GF-D8 (cell line): ENCODE measurements around the gene CARD19.
"Not testable (repeated sequence)": the region's sequence is repeated elsewhere in the genome, so short reads cannot be mapped to it uniquely, and the experiment has no call there.

Experiments used
- DNase-seq: peaks from one replicate; lab custom pipeline; 2025; lab: John Stamatoyannopoulos, UW

The CARD19 gene

DNA sequence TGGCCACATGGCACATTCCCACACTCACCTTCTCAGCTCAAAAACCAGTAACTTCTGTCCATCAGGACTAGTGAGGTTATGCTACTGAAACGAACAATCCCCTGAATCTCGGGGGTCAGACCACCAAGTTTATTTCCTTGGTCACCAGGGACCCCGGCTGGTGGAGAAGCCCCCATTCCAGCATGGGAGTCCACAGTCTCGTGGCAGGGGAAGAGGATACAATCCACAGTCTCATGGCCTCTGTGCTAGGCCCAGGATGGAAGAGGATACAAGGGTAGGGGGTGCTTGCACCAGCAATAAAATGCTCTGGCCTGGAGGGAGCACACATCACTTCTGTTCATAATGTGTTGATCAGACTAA lies 7.4 kb upstream of the CARD19 start:
- DNase-seq: no peak

DNA sequence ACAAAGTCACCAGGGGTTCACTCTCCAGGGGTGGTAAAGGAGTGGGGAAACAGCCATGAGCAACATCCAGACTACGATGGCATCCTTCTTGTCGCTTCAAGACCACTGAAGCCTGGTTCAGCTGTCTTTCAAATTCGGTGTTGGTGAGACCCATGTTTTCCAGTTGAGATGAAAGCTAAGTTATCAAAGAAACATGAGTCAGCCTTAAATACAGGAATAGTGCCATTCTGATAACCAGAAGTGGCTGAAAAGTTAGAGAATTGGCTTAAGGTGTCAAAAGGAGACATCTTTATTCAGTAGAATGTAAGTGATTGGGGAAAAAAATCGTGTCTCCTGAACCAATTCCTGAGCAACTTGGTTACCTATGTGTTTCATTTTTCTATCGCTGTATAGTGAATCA lies 7.0 kb upstream of the CARD19 start:
- DNase-seq: no peak

GRCh38 chr9:93089481-93089991 lies 6.5 kb upstream of the CARD19 start:
- no peak for DNase-seq

DNA sequence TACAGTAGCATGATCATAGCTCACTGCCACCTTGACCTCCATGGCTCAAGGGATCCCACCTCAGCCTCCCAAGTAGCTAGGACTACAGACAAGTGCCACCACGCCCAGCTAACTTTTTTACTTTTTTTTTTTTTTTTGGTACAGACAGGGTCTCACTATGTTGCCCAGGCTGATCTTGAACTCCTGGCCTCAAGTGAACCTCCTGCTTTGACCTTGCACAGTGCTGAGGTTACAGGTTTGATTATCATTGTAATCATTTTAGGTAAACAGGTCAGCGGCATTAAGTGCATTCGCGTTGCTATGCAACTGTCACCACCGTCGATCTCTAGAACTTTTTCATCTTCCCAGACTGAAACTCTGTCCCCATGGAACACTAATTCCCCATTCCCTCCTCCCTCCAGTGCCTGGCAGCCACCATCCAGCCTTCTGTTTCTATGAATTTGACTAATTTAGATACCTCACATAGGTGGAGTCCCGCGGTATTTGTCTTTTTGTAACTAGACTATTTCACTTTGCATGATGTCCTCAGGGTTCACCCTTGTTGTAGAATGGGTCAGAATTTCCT lies 5.8 kb upstream of the CARD19 start:
- DNase-seq: no peak

DNA sequence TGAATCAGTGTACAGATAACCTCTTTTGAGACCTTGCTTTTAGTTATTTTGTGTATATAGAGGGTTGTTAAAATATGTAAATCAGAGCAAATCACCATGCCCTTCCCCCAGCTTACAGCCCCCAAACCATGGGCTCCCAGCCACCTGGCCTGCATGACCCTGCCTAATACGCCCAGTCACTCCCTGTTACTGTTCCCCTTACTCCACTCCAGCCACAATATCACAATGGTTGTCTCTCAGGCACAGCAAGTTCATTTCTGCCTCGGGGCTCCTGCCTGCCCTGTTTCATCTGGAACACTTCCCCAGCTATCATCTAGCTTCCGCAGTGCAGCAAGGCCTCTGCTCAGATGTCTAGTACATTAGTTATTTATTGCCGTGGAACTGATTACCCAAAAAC lies 5.0 kb upstream of the CARD19 start:
- DNase-seq: no peak

- DNase-seq: no peak
Measured at GRCh38 chr9:93091453-93092081, 4.5 kb upstream of the CARD19 start.

DNA sequence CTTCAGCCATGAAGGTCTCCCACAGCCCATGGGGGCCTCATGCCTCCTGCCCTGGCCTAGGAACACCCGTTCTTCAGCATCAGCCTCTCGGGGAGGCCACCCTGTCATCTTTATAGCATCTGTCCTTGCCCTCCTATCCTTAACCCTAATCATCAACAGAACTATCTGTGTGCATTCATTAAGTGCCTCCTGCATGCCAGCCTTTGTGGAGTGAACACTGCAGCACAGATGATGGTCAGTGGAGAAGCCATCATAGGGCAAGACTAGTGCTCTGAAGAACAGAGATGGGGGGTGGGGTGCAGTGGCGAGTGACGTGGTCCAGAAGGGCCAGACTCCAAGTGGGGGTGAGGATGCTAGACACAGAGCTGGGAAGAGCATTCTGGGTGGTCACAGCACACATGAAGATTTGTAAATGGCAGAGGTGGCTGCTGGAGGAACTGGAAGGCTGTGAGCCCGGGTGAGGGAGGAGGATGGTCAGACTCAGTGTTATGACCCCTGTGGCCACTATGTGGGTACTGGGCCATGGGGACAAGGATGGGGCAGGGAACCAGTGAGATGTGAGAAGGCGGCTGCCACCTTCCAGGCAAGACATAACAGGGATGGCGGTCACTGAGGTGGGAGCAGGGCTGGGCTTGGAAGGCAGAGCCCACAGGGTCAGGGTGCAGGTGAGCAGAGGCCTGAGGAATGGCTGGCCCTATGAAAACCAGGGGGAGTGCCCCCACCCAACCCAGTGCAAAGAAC lies 3.6 kb upstream of the CARD19 start:
- DNase-seq: no peak

DNA sequence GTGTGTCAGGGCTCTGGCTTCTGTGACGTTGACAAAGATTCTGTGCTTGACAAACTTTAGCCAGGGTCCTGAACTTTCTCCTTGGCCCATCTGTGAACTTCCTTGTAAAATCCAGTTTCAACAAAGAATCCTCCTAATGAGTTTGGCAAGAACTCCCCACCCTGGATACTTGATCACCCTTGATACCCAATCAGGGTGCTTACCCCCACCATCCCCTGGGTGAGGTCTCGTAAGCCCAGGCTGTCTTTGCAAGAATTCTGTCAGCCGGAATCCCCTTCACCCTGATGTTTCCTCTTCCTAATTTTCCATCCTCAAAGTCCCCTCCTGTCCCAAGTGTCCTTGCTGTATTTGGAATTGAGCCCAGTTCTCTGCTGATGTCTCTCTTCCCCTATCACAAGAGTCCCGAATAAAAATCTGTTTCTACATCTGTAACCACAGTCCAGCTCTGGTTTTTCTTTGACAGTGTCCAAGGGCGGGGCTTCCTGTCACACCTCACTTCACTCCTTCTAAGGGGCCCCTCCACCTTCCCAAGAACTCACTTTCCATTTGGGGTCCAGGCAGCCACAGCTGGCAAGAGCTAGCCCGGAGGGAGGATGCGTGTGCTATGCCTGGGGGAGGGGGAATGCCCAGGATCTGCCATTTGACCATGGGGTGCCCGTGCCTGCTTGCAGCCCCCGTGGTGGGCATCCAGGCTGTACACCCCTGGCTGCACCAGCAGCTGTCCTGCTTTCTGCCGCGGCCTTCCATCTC lies 2.7 kb upstream of the CARD19 start:
- DNase-seq: no peak

GRCh38 chr9:93093877-93094657 lies 1.9 kb upstream of the CARD19 start:
- DNase-seq: no peak

DNA sequence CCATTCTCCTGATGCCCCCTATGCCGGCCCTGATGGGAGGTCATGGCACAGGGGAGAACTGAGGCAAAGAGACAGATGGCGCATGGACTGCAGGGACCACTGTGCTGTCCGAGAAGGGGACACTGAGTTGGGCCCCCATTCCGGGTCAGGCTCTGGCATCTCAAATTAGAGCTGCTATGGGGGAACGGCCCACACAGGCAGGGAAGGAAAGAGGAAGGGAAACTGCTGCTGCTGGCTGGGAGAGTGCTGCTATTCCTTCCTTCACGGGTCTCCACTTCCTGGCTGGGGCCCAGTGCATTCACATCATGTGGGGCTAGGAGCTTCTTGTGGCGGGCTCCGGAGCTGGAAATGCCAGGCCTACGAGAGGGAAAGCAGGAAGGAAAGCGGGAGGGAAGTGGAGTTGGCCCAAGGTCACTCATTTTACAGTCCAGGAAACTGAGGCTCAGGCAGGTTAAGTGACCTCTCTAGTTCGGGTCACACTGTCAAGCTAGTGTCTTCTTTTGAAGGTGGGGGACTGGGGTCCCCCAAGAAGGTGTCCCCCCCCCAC lies 1.3 kb upstream of the CARD19 start:
- peak; percentile 30 for DNase-seq

DNA sequence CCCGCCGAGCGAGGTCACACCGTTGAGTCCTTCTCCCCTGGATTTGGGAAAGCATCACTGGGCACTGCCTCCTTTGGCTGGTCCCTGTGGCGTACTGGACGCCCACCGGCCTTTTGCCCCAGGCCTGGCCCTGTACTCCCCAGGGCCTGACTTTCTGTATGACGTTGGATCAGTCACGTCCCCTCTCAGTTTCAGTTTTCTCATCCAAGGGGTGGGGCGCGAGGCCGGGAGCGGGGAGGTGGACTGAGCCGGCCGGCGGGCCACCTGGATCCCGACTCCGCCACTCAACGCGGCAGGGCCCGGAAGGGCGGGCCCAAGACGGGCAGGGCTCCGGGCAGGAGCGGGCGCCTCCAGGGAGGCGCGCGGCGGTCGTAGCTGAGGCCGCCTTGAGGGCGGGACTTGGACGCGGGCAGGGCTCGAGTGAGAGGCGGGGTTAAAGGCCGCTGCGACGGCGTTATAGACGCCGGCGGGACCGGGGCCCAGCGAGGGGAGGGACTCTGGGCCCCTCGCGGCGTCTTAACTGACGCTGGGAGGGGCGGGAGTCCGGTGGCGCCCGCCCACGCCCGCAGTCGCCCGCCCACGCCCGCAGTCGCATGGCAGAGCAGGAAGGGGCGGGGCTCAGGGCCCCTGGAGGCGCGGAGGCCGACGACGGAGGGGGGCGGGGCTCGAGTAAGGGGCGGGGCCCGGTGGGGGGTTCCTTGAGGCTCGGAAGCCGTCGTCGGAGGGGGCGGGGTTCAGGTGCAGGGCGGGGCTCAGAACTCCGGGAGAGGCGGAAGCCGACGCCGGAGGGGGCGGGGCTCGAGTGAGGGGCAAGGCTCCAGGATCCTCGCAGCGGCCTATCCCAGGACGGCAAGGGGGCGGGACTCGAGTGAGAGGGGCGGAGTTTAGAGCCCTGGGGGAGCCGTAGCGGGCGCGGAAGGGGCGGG lies 549 bp upstream of the CARD19 start:
- peak; percentile 97 for DNase-seq

- no peak for DNase-seq
Measured at GRCh38 chr9:93096811-93097382, 880 bp downstream of the CARD19 start.

- no peak for DNase-seq
Measured at GRCh38 chr9:93097511-93098201, 1.6 kb downstream of the CARD19 start.

GRCh38 chr9:93098236-93098946 lies 2.4 kb downstream of the CARD19 start:
- DNase-seq: peak; percentile 68

GRCh38 chr9:93099551-93100275 lies 3.7 kb downstream of the CARD19 start:
- DNase-seq: no peak

DNA sequence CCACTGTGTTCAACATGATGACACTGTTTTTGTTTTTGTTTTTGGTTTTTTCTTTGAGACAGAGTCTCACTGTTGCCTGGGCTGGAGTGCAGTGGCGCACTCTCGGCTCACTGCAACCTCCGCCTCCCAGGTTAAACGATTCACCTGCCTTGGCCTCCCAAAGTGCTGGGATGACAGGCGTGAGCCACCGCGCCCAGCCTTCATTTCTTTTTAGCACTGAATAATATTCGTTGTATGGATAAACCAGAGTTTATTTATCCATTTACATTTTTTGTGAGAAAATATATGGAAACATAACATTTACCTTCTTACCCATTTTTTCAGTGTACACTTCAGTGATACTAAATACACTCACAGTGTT lies 4.2 kb downstream of the CARD19 start:
- no peak for DNase-seq

- DNase-seq: not testable (repeated sequence)
Measured at GRCh38 chr9:93101086-93101485, 5.1 kb downstream of the CARD19 start.

DNA sequence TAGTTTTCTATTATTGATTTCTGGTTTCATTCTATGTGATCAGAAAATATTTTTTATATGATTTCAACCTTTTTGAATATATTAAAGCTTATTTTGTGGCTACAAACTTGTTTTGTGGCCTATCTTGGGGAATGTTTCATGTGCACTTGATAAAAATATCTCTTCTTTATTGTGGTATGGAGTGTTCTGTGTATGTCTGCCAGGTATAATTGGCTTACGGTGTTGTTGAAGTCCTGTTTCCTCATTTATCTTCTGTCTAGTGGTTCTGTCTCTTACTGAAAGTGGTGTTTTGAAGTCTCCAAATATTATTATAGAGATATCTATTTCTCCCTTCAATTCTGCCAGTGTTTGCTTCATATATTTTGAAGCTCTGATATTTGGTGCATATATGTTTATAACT lies 9.6 kb downstream of the CARD19 start:
- no peak for DNase-seq
